Stimulated activated CD8-positive, alpha-beta memory T cell treated with anti-CD3 and anti-CD28 coated beads, Interleukin-15, amount 100 ng/mL, for 48 hours (primary cell): Measurements from ENCODE around the gene GOLGA7B.

Experiments used
- DNase-seq, 2 donors: peaks; one replicate each; pipeline ENCODE4 v3.0.0-alpha.2; 2020; ENCODE audit warnings: low read depth in 2 of 2

Gene GOLGA7B

GRCh38 chr10:97894092-97894491 lies 44.4 kb downstream of the GOLGA7B start:
- DNase-seq = no peak

- no peak for DNase-seq
Observed at GRCh38 chr10:97895084-97895483, 45.4 kb downstream of the GOLGA7B start.

GRCh38 chr10:97895915-97896314 lies 46.3 kb downstream of the GOLGA7B start:
- DNase-seq = no peak

DNA sequence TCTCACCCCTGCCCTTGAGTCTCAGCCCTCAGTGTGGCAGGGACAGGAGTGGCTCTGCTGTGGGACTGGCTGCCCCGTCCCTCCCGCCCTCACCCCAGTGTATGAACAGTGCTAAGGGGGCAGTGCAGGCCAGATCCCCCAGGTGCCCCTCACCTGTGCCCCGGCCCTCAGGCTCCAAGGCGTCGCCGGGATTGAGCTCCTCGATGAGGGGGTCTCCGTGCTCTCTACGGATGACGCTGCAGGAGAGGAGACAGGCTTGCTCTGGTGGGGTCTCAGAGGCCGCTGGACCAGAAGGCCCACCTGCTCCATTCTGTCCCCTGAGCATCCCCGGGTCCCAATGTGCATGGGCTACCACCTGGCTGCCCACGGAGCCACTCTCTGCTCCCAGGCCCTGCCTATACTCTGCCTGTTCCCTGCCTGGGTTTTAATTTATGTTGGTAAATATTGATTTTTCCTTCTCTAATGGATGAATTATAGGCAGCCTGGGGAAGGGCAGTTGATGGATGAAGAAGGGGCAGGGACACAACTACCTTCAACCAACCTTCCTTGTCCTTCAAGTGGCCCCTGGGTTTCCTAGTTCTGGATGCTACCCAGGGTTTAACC lies 47.2 kb downstream of the GOLGA7B start:
- DNase-seq = no peak

DNA sequence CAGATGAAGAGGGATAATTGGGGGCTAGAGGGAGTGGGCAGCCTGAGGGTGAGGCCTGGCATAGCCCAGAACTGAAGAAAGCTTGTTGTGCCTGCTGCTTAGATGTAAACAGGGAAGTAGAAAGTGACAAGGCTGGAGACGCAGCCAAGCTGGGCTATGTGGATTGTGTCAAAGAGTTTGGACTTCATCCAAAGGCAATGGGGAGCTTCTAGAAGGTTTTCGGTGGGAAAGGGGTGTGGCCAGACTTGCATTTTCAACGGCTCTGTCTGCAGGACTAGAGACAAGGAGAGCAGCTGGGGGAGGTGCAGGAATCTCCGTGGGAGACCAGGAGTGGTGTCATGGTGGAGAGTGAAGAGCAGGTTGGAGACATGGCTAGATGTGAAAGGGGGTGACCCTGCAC lies 48.8 kb downstream of the GOLGA7B start:
- DNase-seq = no peak

DNA sequence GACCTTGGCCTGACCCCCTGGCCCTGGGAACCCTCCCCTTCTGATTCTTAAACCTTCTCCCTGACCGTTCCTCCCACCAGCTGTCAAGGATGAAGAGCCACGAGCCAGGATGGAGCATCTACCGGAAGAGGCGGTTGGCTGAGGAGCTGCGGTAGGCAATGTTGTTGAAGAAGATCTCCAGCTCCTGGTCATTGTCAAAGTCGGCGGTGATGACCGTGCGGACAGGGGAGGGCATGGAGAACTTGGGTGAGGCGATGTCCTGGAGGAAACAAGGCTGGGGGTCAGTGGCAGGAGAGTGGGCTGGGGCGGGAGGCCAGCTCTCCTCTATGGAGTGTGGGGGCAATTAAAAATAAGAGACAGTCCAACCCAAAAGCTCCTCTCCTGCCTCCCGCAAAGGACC lies 51.7 kb downstream of the GOLGA7B start:
- no peak for DNase-seq

DNA sequence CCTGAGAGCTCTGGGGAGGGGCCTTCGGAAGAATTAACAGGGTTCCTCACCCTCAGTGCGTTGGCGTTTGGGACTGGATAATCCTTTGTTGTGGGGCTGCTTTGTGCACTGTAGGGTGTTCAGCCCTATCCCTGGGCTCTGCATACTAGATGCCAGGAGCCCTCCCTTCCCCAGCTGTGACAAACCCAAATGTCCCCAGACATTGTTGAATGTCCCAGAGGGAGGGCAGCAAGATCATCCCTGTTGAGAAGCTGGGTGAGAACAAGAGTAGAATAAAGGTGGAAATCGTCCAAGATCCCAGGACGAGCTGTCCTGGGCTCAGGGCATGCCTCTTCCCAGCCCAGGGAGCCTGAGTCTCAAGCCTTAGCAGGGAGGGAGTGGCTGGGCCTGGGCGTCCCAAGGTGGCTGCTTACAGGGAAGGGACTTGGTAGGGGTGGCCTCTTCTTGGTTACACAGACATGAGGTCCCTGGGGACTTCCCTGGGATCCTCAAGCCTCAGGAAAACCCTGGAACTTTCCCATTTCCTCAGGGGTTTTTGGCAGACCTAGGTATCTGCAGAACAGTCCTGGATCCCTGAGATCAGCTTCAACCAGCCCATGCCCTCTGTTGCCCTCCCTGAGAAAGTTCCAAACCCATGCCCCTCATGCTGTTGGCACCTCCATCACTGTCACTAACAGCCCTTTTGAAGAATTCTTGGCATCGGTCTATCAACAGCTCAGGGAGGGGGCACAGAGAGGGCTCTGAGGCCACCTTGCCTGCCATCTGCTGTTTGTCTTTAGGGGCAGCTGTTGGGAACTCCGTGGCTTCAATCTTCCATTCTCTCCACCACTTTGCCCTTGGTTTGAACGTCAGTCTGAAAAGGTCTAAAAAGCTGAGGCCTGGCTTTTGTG lies 53.7 kb downstream of the GOLGA7B start:
- DNase-seq = no peak

DNA sequence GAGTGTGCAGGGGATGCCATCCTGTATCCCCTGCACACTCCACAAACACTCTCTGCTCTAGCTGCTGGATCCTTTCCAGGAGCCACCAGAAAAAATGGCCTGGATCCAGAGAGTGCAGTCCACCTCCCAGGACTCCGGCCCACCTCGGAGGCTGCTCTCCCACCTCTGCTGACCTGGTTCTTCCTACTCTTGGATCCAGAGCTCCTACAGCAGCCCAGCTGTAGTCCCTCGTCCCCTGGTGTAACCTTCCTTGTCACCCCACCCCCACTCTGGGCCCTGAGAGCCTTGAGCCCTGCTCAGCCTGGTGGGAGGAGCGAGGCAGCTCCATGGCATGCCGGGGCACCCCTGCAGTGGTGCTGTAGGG lies 54.4 kb downstream of the GOLGA7B start:
- DNase-seq = no peak

GRCh38 chr10:97904576-97904975 lies 54.9 kb downstream of the GOLGA7B start:
- DNase-seq = no peak

DNA sequence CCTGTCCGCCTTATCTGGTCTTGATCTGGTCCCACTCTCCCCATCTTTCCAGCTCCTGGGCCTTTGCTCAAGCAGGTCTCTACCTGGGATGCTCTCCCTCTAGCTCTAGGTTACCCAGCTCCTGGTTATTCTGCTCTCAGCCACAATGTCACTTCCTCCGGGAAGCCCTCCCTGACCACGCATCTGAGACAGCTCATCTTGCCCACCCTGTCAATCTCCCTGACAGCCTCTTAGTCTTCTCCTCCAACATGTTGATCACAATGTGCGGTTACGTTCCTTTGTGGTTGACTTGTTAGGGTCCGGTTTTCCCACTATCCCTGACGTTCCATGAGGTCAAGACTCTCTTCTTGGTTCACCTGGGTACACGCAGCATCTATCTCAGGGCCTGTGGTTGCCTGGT lies 55.6 kb downstream of the GOLGA7B start:
- no peak for DNase-seq

DNA sequence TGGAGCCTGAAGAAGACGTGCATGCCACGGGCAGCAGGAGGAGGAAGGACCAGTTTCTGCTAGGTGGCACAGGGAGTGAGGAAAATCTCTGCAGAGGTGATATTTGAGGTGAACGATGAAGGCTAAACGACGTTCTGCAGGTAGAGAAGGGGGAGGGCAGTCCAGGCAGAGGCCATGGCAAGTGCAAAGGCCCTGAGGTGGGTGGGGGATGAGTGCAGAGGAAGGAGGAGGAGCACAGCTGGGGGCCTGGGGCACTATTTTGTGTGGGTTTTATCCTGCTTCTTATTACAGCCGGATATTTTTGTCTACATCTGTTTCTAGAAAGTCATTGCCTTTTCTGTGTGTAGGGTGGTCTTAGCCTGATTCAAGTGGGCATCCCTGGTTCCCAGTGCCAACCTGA lies 57.6 kb downstream of the GOLGA7B start:
- no peak for DNase-seq

GRCh38 chr10:97907830-97908229 lies 58.2 kb downstream of the GOLGA7B start:
- DNase-seq = no peak

DNA sequence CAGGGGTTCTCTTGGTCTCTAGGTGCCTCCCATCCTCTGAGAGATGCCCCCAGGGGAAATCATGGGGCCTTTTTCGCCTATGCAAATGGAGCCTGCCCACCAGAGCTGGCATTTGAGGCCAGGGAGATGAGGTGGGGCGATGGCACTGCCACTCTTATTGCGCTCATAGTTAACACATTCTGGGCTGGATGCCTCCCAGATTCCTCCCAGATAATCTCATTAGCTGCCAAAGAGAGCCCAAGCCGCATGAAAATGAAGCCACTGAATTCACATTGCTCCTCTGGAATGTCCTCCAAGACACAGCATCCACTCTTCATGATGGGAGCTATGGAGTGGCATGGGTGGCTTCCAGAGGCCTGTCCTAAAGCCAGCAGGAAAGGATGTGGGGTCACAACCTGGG lies 61.0 kb downstream of the GOLGA7B start:
- no peak for DNase-seq

- DNase-seq = no peak
Observed at GRCh38 chr10:97911217-97911616, 61.6 kb downstream of the GOLGA7B start.

DNA sequence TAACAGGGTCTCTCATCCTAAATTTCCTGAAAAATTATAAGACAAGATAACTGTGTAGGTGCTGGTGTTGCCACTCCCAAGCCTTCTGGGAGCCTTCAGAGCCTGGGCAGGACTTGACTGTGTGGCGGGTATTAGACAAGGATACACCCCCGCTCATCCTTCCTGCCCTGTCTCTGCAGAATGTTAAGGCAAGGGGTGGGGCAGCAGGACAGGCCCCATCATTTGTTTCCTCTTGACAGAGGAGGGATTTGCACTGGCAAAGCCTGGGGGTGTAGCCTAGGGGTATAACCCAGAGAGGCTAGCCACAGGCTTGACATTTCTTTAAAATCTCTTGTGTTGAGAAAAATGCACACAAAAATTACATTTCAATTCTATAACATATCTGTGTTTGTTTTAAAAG lies 63.5 kb downstream of the GOLGA7B start:
- DNase-seq = no peak

GRCh38 chr10:97913614-97914013 lies 64.0 kb downstream of the GOLGA7B start:
- no peak for DNase-seq

DNA sequence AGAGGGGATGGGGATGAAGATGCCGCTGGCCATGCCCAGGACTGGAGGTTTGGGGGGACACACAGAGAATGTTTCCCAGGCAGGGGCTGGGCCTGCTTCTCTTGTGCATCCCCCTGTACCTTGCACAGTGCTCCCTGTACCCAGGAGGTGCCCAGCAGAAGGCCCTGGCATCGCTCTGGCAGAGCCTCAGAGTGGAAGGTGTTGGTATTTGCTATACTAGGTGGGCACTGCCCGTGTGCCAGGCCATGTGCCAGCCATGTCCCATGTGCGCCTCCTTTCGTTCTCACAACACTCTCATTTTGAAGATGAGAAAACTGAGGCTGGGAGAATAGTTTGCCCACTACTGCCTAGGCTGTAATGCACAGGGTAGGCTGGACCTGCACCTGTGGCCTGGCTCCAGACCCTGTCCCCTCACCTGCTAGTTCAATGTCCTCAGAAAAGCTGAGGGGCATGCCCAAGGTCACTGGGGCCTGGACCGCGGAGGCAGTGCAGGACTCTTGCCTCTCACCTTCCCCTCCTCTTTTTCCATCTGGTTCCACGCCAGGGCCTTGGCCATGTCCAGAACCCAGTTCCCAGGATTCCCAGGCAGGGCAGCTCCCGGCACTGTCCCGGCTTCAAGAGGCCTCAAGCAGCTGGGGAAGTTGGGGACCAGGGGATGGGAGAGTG lies 64.7 kb downstream of the GOLGA7B start:
- DNase-seq = no peak

GRCh38 chr10:97914837-97915211 lies 65.2 kb downstream of the GOLGA7B start:
- peak; percentile 57 to 63 for DNase-seq

GRCh38 chr10:97915346-97916131 lies 65.9 kb downstream of the GOLGA7B start:
- DNase-seq = no peak

GRCh38 chr10:97916586-97916985 lies 66.9 kb downstream of the GOLGA7B start:
- no peak for DNase-seq

GRCh38 chr10:97919012-97919411 lies 69.4 kb downstream of the GOLGA7B start:
- DNase-seq = no peak

DNA sequence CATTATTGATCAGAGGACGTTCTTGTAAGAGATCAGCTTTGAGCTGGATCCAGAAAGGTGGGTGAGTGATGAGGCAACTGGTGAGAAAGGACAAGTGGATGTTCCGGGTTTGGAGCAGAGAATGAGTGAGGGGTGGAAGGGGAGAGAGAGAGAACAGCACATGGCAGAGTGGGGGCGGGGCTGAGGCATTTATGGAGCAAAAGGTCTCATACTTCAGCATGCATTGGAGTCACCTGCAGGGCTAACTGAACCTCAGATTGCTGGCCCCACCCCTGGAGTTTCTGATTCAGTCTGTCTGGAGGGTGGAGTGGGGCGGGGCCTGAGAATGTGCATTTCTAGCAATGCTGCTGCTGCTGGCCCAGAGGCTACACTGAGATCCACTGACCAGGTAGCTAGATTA lies 71.2 kb downstream of the GOLGA7B start:
- no peak for DNase-seq
